Cardiac fibroblast (primary cell): Measurements from ENCODE around the gene SFI1.
"Not testable (repeated sequence)": the region's sequence is repeated elsewhere in the genome, so short reads cannot be mapped to it uniquely, and the experiment has no call there.

Experiments used
- DNase-seq, 2 donors: peaks; one replicate each; pipeline versions ENCODE4 v3.0.0 to v3.0.0-alpha.2; 2010; ENCODE audit warnings: low read depth in 2 of 2
- H3K4me3 ChIP-seq, 2 donors: replicated peaks in 1 of 2; 1 replicate in 1 of 2; 2 replicates in 1 of 2; pipeline ENCODE4 v1.5.1; 2011; ENCODE audit warnings: low read depth in 2 of 2, low read length in 2 of 2, mild to moderate bottlenecking in 2 of 2, moderate library complexity in 1 of 2
- TF ChIP-seq, protein P1 (sequence below): IDR thresholded peaks from one replicate; pipeline ENCODE4 v1.5.1; 2011; ENCODE audit warnings: low read depth, mild to moderate bottlenecking, low read length, inconsistent platforms

SFI1 gene

DNA sequence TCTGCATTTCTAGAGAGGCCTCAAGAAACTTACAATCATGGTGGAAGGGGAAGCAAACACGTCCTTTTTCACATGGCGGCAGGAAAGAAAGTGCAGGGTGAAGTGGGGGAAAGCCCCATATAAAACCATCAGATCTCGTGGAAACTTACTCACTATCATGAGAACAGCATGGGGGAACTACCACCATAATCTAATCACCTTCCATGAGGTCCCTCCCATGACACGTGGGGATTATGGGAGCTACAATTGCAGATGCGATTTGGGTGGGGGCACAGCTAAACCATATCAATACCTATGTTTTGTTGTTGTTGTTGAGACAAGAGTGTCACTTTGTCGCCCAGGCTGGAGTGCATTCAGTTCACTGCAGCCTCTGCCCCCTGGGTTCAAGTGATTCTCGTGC is 29.9 kb downstream of the SFI1 start:
- TF ChIP-seq, protein P1, sequence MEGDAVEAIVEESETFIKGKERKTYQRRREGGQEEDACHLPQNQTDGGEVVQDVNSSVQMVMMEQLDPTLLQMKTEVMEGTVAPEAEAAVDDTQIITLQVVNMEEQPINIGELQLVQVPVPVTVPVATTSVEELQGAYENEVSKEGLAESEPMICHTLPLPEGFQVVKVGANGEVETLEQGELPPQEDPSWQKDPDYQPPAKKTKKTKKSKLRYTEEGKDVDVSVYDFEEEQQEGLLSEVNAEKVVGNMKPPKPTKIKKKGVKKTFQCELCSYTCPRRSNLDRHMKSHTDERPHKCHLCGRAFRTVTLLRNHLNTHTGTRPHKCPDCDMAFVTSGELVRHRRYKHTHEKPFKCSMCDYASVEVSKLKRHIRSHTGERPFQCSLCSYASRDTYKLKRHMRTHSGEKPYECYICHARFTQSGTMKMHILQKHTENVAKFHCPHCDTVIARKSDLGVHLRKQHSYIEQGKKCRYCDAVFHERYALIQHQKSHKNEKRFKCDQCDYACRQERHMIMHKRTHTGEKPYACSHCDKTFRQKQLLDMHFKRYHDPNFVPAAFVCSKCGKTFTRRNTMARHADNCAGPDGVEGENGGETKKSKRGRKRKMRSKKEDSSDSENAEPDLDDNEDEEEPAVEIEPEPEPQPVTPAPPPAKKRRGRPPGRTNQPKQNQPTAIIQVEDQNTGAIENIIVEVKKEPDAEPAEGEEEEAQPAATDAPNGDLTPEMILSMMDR, result no peak
- no peak for DNase-seq
- H3K4me3 ChIP-seq, result no peak overlapping the region

GRCh38 chr22:31530823-31531195 is 34.5 kb downstream of the SFI1 start:
- H3K4me3 ChIP-seq, result no peak overlapping the region
- TF ChIP-seq, protein P1, result no peak
- DNase-seq, result peak; percentile 49 to 79

GRCh38 chr22:31532060-31532459 is 35.7 kb downstream of the SFI1 start:
- H3K4me3 ChIP-seq, result no peak overlapping the region

DNA sequence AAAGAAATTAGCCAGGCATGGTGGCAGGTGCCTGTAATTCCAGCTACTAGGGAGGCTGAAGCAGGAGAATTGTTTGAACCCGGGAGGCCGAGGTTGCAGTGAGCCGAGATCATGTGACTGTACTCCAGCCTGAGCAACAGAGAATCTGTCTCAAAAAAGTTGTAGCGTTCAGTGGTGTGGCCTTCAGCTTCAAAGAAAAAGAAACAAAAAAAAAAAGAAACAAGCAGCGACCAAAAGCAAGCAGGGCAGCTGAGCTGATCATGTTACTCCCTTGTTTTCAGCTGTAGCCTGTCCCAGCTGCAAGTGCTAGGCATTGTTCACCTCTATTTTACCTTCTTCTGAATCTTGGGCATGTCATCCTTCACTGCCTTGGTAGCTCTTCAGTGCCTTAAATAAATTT is 37.0 kb downstream of the SFI1 start:
- H3K4me3 ChIP-seq, result no peak overlapping the region
- TF ChIP-seq, protein P1, result no peak
- DNase-seq, result no peak

More at GRCh38 chr22:31532060-31532459, 35.7 kb downstream of the SFI1 start:
- DNase-seq, result peak in 1 of 2 donors; percentile 28
- TF ChIP-seq, protein P1, result no peak

DNA sequence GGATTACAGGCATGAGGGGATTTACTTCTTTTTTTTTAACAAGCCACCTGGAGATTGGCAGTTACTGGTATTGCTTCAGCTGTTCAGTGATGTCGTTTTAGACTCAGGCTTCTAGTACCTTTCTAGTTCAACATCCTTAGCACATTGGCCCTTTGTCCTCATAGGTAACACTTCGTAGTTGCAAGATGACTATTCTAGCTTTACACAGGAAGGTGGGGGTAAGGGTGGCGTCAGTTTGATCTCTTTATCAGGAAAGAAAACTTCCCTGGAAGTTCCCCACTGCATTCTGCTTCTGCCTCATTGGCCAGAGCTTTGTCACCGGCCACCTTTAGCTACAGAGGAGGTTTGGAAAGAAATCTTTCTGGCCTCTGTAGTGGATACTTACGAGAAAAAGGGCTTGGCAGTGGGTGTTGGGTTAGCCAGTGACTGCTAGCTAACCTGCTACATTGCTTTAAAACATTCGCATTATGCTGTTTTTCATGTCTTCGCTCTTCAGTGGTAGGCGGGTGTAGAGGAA is 40.7 kb downstream of the SFI1 start:
- no peak for DNase-seq
- H3K4me3 ChIP-seq, result no peak overlapping the region
- TF ChIP-seq, protein P1, result no peak

- no peak for DNase-seq
- TF ChIP-seq, protein P1, result no peak
- H3K4me3 ChIP-seq, result no peak overlapping the region
Observed at GRCh38 chr22:31538815-31539214, 42.5 kb downstream of the SFI1 start.

DNA sequence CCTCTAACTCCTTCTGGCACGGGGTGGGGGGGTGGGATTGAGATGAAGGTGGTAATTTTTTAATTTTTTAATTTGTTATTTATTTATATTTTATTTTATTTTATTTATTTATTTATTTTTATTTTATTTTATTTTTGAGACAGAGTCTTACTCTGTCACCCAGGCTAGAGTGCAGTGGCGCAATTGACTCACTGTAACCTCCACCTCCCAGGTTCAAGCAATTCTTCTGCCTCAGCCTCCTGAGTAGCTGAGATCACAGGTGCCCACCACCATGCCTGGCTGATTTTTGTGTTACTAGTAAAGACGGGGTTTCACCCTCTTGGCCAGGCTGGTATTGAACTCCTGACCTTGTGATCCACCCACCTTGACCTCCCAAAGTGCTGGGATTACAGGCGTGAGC is 43.8 kb downstream of the SFI1 start:
- not testable (repeated sequence) for H3K4me3 ChIP-seq, DNase-seq
